GM15510 (cell line): ENCODE measurements around the gene THBS2.

ENCODE experiments used
- POLR2A ChIP-seq: IDR thresholded peaks from 3 replicates; pipeline ENCODE4 v1.6.1; 2011; ENCODE audit warnings: borderline replicate concordance; ENCODE audit not compliant: insufficient read length; ENCODE audit errors: extremely low read depth

THBS2 gene

DNA sequence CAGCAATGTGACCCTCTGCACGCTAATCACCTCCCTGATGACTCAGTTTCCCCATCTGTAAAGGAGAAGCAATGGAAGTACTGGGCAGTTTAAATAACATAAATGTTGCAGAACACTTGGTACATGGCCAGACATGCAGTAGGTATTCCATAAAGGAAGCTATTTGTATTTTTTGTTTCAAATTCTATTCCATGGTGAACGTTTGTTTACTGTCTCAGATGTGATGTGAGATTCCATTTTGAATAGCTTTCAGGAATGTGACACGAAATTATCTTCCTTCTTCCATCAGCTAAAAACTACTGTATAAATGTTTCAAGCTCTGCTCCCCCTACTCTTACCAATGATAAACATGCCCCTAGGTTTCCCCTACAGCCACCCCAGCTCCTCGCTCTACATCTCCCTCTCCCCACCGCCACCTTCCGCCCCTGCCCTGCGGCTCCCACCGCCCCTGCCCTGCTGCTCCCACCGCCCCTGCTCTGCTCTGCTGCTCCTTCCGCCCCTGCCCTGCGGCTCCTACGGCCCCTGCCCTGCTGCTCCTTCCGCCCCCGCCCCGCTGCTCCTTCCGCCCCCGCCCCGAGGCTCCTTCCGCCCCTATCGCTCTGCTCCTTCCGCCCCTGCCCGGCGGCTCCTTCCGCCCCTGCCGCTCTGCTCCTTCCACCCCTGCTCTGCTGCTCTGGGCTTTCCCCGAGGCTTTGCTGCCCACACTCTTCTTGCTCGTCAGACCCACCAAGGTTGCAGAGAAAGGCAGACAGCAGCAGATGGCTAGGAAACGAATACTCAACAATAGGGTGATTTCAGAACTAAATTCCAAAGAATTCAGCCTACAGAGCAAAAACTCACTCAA, 78.9 kb downstream of the THBS2 start:
- TF ChIP-seq POLR2A, result no peak

DNA sequence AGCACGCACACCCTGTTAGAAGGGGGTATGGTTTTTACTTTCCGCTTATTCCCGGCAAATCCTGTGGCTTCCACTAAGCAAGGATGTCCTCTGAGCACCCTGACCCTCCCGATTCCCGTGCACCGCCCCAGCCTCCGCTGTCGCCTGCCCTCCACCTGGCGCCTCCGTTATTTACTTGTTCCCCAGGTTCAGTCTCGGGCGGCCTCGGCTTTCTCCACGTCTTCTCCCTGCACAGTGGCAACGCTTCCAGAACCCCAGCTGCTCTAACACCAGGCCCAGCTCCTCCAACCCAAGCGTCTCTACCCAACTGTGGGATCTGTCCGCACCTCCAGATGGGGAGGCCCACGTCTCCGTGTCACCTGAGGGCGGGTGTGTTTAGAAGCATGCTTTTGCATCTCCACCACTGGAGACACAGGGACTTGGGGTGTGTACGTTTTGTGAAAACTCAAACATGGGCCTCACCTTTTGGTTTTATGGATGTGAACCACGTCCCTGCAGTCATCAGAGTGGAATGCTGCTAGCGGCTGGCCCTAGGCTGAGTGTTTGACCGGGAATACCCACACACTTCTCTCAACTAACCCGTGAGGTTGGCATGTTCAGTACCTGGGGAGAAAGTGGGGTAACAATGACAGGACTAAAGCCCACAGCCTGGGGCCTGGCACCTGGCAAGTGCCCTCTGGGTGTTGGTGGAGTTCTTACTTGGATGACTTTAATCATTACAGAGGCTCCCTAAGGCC, 79.9 kb downstream of the THBS2 start:
- no peak for TF ChIP-seq POLR2A

DNA sequence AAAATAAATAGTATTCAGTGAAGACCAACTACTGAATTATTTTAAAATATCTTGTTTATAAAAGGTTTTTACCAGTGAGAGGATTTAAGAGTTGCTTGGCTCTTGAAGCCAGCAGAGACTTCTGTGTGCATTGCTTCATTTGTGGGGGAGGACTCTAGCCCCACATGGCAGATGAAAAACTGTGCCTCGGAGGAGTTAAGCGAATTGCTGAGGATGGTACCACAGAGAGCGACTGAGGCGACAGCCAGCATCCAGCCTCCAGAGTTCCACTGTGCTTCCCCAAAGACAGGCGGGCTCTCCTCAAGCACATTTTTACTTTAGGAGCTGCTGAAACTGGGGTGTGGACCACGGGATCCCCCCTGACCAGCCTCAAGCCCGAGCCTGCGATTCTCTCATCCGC, 80.7 kb downstream of the THBS2 start:
- no peak for TF ChIP-seq POLR2A

DNA sequence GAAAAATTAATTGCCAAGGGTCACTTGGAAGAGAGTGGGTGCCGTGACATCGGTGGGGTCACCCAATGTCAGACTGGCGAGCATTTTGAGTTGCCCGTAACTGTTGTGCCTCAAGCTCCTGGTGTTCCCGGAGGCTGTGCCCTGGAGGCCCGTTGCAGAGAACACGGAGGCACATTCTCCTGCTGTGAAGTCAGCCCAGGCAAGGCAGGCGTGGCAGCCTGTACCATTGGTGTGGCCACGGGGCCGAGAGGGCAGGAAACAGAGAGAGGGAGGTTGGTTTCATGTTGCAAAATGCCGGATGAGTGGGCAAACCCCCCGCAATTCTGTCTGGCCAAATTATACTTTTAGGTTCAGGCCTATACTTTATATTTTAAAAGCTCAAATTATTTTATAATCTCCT, 81.2 kb downstream of the THBS2 start:
- TF ChIP-seq POLR2A, result no peak

DNA sequence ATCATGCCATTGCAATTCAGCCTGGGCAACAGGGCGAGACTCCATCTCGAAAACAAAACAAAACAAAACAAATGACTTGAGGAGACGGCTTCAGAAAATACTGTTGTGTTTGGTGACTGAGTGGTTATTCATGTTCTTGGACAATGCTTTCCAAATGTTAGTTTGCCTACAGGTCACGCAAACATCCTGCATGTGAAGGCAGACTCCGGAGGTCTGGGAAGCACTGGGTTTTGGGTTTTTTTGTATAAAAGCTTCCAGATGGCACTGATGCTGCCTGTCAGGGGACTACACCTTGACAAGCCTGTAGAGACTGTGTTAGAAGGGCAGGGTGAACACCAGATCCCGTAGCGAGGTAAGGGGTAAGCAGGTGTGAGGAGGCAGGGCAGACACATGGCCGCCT, 81.7 kb downstream of the THBS2 start:
- no peak for TF ChIP-seq POLR2A

DNA sequence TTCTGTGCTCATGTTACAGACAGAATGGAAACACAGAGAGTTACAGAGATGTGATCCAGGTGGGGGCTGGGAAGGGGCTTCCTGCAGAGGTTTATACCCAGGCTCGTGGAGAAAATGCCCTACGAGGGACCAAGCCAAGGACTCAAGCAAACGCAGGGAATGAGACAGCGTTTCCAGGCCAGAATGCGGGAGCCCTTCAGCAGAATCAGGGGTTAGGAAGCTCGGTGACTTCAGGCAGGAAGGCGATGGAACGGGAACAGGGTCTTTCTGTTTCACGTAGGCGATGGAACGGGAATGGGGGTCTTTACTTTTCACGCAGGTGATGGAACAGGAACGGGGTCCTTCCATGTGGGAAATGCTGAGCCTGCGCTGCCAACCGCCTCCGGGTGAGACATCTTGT, 82.6 kb downstream of the THBS2 start:
- TF ChIP-seq POLR2A, result no peak

DNA sequence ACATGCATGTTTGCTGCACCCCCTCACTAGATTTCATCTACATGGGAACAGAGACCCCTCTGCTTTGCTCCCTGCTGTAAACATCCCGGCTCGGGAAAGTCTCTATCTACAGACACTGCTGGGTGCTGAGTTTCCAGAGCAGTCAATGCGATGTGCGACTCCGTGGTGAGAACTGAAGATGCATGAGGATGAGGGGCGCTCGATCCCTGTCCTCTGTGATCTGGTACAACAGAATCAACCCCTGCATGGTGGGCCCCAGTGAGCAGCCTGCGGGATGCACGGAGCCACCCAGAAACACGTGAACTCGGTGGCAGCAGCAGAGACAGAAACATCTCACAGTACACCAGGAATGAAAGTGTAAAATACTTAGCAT, 83.1 kb downstream of the THBS2 start:
- TF ChIP-seq POLR2A, result no peak

DNA sequence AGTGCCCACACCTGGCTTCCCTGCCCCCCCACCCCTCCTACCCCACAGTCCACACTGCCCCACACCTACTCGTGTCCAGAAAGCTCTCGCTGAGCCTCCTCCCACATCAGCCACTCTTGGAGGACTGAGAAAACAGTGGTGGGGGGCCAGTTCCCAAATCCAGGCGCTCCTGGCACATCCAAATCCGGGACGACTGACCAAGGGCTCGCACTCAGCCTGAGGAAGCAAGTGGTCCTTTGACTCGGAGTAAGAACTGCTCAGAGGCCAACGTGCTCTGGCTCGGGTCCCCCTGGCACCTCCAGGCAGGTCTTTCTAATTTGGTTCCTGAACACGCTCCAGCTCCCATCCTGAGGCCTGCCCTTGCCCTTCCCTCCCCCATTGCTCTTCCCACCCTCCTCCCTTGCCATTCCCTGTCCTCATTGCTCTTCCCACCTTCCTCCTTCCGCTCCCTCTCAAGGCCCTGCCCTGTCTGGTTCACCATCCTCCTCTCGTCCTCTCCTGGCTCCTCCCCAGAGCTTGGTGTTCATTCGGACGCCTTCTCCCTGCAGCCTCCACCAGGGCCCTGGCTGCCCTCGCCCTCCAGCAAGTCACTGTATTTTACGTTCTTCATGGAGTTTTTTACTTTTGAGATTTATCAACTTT, 83.6 kb downstream of the THBS2 start:
- TF ChIP-seq POLR2A, result no peak

DNA sequence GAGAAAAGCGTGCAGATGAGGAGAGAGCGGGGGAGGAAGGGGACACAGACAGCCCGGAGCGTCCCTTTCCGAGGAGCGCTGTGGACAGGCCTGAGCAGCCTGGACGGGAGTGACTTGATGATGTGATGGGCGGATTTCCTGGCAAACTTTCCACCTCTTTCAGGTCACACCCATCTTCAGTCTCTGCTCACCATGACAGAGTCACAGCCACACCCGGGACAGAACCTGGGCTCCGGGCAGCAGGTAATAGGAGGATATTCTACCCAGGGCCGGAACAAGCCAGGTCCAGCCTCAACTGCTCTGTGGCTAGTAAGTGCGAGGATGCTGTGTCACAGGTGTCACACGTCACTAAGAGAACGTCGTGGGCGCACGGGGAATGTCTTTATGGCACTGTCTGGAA, 84.3 kb downstream of the THBS2 start:
- TF ChIP-seq POLR2A, result no peak

DNA sequence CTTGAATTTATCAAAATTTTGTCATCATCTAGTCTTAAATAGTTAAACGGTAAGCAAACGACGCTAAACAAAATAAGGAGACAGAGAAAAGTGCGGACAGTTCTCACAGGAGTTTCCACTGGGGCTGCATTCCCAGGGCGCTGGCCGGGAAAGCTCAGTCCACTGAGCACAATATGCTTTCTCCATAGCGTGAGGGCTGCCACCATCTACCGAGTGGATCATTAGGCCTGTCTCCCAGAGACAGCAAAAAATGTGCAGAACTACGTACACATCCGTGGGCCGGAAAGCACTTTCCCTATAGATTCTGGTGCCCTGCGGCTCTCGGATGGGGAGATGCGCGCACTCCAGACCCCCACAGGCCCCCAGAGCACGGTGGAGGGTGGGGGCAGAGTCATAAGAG, 84.9 kb downstream of the THBS2 start:
- no peak for TF ChIP-seq POLR2A

DNA sequence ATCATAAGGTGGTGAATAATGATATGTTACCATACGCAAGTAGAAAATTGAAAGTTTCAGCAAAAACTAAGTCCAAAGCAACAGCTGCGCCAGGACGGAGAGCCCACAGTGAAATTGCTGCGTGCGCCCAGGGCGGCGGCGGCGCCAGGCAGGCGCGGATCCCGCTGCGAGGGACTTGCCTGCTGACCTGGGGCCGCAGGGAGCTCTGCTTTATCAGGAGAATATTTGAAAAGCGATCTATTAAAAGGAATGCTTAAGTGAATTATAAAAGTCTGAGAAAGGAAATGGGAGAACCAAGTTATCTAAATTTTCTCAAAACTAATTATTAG, 85.4 kb downstream of the THBS2 start:
- no peak for TF ChIP-seq POLR2A

DNA sequence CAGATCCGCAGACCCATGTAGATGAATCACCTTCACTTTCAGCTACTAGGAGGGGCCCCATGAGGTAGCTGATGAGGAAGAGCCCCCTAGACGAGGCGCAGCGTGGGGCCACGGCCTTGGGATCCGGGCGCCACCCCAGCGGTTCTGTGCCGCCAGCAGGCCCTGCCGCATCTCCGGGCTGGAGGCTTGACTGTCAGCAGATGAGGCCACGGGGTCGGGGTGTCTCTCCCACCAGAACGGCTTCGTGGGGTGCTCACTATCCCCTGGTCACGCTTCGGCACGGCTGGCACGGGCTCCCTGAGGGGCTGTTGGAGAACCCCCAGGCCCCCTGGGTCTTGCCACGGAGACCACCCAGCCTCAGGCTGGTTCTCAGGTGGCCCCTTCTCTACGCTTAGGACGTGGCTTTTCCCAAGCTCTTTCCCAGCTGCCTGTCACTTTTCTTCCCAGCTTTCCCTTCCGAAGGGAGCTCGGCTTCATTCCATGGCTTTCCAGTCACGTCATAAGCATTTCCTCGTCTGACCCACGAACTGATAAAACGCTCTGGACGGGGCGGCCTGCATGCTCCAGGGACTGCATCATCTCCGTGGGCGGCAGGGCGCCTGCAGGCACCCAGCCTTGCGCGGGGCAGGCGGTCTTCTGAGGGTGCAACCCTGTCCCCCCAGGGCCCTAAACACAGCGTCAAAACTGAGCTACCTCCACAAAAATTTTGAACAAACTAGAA, 85.9 kb downstream of the THBS2 start:
- no peak for TF ChIP-seq POLR2A

DNA sequence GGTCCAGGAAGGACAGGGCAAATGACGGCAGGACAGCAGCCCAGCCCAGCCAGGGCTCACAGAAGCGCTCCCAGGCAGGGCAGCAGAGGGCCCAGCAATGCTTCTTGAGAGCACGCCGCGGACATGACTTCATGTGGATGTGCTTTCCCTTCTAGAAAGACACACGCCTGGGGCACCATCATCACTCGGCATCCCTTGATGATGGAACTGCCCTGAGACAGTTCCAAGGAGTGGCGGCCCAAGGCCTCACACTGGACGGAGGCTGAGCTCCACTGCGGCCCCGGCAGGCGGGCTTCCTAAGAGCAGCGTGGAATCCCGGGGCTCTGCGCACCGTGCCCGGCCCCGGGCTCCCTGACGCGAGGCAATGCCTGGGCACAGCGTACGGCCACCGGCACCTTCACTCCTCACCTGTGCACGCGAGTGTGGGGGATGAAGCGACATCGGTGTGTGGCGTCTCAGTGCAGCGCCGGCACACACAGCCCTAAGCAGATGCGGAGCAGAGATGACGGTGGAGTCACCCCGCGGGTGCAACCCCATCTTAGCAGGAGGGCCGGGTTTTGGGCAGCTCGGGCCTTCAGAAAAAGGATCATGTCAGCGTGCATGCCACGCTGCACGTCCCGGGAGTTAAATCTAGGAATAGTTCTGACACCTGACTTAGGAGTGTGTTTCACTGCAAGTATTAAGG, 86.6 kb downstream of the THBS2 start:
- TF ChIP-seq POLR2A, result no peak
